Measurements from ENCODE around the gene KMT2B. TPM values are rescaled to one million over a fixed set of nuclear protein-coding genes. Genes with fewer than 3 reads are reported as not detected.
"Not testable (repeated sequence)": the region's sequence is repeated elsewhere in the genome, so short reads cannot be mapped to it uniquely, and the experiment has no call there.

Gene KMT2B
- 100 to 1,000 TPM in 1 of 2 donors, 10 to 100 TPM in 1; 54.6 to 200 TPM for total RNA-seq

GRCh38 chr19:35717665-35718344 is at the start of gene KMT2B:
KMT2B (plus strand) TSS chr19:35718003; CDS start chr19:35718019, 16 bp downstream.
- H3K36me3 Mint-ChIP-seq: peaks cover 39 to 48% of the 10 kb centered on the region in 2 donors
- DNase-seq (ENCODE audit: low spot score in 2 of 2): peak; percentile 90 to 95

GRCh38 chr19:35669566-35669965 is 48.2 kb upstream of the KMT2B start:
- H3K9me3 Mint-ChIP-seq: no peaks in the 10 kb centered on the region
- peaks cover 0 to 6% of the 10 kb centered on the region in 2 donors for H3K36me3 Mint-ChIP-seq
- DNase-seq (ENCODE audit: low spot score in 2 of 2): no peak
- H3K27ac Mint-ChIP-seq: peak overlapping the region in 1 of 2 donors; percentile 7
- ATAC-seq: no peak

More at GRCh38 chr19:35717665-35718344, at the start of gene KMT2B:
- Mint-ChIP-seq H3K9me3 (no peaks in the 10 kb centered on the region), H3K27ac (peak within 1 kb of the TSS; percentile 93 to 97)
- ATAC-seq: peak in 1 of 2 donors; percentile 11

GRCh38 chr19:35669974-35670373 is 47.8 kb upstream of the KMT2B start:
- ATAC-seq (no peak), DNase-seq (ENCODE audit: low spot score in 2 of 2) (no peak)
- peak overlapping the region in 1 of 2 donors; percentile 7 for H3K27ac Mint-ChIP-seq
- H3K36me3 Mint-ChIP-seq: peaks cover 0 to 6% of the 10 kb centered on the region in 2 donors
- no peaks in the 10 kb centered on the region for H3K9me3 Mint-ChIP-seq

DNA sequence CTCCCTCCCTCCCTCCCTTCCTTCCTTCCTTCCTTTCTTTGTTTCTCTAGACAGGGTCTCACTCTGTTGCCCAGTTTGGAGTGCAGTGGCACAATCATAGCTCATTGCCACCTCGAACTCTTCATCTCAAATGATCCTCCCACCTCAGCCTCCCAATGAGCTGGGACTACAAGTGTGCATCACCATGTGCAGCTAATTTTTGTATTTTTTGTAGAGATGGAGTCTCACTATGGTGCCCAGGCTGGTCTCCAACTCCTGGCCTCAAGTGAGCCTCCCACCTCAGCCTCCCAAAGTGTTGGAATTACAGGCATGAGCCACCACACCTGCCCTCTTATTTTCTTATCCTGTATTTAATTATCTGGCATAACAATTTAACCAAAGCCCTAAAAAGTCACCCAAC is 47.1 kb upstream of the KMT2B start:
- Mint-ChIP-seq H3K36me3 (peaks cover 0 to 6% of the 10 kb centered on the region in 2 donors), H3K27ac (no peak overlapping the region), H3K9me3 (no peaks in the 10 kb centered on the region)
- DNase-seq (ENCODE audit: low spot score in 2 of 2) (no peak), ATAC-seq (no peak)

DNA sequence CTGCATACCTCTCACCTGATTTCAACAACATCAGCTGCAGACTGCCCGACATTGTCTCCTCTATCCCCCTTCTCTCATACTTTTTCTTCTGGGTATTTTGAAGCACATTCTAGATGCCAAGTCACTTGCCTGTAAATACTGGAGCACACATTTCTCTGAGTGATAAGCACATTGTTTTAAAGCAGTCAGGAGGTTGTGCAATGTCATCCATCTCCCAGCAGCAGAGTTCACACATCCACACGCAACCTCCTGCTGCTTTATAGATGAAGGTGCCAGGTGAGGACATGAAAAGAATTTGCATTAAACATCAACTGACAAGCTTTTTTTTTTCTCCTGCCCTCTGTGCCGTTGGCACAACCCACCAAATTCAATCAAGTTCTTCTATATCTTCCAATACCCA is 46.0 kb upstream of the KMT2B start:
- no peaks in the 10 kb centered on the region for H3K9me3 Mint-ChIP-seq
- H3K27ac Mint-ChIP-seq: no peak overlapping the region
- H3K36me3 Mint-ChIP-seq: peaks cover 0 to 6% of the 10 kb centered on the region in 2 donors
- ATAC-seq (no peak), DNase-seq (ENCODE audit: low spot score in 2 of 2) (no peak)

- Mint-ChIP-seq H3K27ac (peak overlapping the region; percentile 9 to 81), H3K36me3 (peaks cover 0 to 6% of the 10 kb centered on the region in 2 donors), H3K9me3 (no peaks in the 10 kb centered on the region)
- peak; percentile 94 to 95 for ATAC-seq
- peak; percentile 64 to 67 for DNase-seq (ENCODE audit: low spot score in 2 of 2)
Measured at GRCh38 chr19:35673121-35673804, 44.5 kb upstream of the KMT2B start.

DNA sequence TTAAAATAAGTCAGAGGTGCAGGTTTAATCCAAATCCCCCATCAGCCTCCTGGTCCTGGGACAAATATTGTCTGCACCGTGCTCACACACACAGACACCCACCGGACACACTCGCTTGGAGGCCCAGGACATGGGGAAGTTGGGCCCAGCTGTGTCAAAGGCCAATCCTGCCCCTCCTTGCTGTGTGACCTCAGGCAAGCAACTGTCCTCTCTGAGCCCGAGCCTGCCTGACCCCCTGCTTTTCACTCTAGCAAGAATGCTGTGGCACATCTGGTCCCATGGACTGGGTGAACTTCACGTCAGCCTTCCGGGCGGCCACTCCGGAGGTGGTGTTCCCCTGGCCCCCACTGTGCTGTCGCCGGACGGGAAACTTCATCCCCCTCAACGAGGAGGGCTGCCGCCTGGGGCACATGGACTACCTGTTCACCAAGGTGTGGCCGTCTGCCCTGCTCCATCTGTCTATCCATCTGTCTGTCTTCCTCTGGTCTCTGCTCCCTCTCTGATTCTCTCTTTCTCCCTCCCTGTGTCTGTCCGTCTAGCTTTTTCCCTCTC is 42.1 kb upstream of the KMT2B start:
- no peak for DNase-seq (ENCODE audit: low spot score in 2 of 2)
- no peak for ATAC-seq
- H3K9me3 Mint-ChIP-seq: no peaks in the 10 kb centered on the region
- H3K27ac Mint-ChIP-seq: no peak overlapping the region
- H3K36me3 Mint-ChIP-seq: peaks cover 0 to 6% of the 10 kb centered on the region in 2 donors

DNA sequence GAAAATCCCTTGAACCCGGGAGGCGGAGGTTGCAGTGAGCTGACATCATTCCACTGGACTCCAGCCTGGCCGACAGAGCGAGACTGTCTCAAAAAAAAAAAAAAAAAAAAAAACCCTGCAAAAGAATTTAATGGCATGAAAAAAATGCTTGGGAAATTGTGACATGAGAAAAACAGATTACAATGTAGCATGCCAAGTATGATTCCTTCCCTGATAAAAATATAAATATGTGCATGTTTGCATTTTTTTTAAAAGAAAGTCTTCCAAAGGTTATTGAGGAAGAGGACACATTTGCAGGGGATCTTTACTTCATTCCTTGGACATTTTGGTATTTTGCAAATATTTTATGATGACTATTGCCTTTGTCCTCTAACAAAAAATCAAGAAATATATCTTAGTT is 28.0 kb upstream of the KMT2B start:
- H3K27ac Mint-ChIP-seq: no peak overlapping the region
- no peak for DNase-seq (ENCODE audit: low spot score in 2 of 2)
- no peak for ATAC-seq
- no peaks in the 10 kb centered on the region for H3K9me3 Mint-ChIP-seq
- no peaks in the 10 kb centered on the region for H3K36me3 Mint-ChIP-seq

DNA sequence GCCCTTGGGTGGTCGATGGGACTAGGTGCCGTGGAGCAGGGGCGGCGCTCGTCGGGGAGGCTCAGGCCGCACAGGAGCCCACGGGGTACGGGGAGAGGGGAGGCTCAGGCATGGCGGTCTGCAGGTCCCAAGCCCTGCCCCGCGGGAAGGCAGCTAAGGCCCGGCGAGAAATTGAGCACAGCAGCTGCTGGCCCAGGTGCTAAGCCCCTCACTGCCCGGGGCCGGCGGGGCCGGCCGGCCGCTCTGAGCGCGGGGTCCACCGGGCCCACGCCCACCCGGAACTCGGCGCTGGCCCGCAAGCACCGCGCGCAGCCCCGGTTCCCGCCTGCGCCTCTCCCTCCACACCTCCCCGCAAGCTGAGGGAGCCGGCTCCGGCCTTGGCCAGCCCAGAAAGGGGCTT is 26.7 kb upstream of the KMT2B start:
- H3K27ac Mint-ChIP-seq; DNase-seq (ENCODE audit: low spot score in 2 of 2); H3K9me3 Mint-ChIP-seq; H3K36me3 Mint-ChIP-seq; ATAC-seq: not testable (repeated sequence)

GRCh38 chr19:35692010-35692409 is 25.8 kb upstream of the KMT2B start:
- Mint-ChIP-seq H3K27ac (no peak overlapping the region), H3K36me3 (peaks cover 0 to 7% of the 10 kb centered on the region in 2 donors), H3K9me3 (peaks cover 0 to 5% of the 10 kb centered on the region in 2 donors)
- DNase-seq (ENCODE audit: low spot score in 2 of 2) (no peak), ATAC-seq (no peak)

GRCh38 chr19:35693422-35693821 is 24.4 kb upstream of the KMT2B start:
- ATAC-seq (peak; percentile 5 to 25), DNase-seq (ENCODE audit: low spot score in 2 of 2) (no peak)
- Mint-ChIP-seq H3K9me3 (peaks cover 0 to 5% of the 10 kb centered on the region in 2 donors), H3K36me3 (peaks cover 0 to 7% of the 10 kb centered on the region in 2 donors), H3K27ac (no peak overlapping the region)

DNA sequence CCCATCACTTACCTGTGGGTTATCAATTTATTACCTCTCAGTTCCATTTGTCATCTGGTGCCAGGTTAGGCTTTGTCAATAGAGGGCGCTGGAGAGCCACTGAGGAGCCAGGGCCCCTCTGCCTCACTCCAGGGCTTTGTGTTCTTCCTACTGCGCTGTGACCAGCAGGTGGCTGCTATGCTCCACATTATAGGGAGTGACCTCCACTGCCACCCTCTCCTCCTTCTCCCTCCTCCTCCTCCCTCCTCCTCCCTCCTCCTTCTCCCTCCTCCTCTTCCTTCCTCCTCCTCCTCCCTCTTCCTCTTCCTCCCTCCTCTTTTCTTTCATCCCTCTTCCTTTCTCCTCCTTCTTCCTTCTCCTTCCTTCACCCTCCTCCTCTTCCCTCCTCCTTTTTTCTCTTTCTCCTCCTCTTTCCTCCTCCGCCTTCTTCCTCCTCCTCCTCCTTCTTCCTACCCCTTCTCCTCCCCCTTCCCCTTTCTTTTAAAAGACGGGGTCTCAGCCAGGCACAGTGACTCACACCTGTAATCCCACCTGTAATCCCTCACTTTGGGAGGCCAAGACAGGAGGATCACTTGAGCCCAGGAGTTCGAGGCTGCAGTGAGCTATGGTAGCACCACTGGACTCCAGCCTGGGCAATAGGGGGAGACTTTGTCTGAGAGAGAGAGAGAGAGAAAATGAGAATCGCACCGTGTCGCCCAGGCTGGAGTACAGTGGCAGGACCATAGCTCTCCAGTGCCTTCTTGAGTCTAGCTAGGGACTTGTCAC is 23.8 kb upstream of the KMT2B start:
- DNase-seq (ENCODE audit: low spot score in 2 of 2) (peak; percentile 90 to 96), ATAC-seq (peak; percentile 94 to 96)
- Mint-ChIP-seq H3K9me3 (peaks cover 0 to 5% of the 10 kb centered on the region in 2 donors), H3K36me3 (peaks cover 0 to 7% of the 10 kb centered on the region in 2 donors), H3K27ac (peak overlapping the region in 1 of 2 donors; percentile 61)

DNA sequence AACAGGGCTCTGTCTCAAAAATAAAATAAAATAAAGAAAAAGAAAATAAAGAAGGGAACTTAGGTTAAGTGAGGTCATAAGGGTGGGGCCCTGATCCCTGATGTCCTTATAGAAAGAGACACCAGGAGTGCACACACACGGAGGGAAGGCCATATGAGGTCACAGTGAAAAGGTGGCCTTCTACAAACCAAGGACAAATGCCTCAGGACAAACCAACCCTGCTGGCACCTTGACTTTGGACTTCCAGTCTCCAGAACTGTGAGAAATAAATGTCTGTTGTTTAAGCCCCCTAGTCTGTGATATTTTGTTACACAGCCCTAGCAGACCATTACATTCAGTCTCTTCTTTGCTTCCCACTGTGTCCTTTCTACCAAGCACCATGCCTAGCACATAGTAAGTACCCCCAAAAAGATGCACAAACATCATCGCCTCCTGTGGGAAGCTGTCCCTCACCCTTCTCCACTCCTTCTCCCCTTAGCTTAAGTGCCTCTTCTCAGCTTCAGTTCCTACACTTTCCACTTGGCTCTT is 21.8 kb upstream of the KMT2B start:
- Mint-ChIP-seq H3K9me3 (peaks cover 0 to 5% of the 10 kb centered on the region in 2 donors), H3K27ac (peak overlapping the region; percentile 54 to 65), H3K36me3 (peaks cover 0 to 7% of the 10 kb centered on the region in 2 donors)
- no peak for DNase-seq (ENCODE audit: low spot score in 2 of 2)
- no peak for ATAC-seq

DNA sequence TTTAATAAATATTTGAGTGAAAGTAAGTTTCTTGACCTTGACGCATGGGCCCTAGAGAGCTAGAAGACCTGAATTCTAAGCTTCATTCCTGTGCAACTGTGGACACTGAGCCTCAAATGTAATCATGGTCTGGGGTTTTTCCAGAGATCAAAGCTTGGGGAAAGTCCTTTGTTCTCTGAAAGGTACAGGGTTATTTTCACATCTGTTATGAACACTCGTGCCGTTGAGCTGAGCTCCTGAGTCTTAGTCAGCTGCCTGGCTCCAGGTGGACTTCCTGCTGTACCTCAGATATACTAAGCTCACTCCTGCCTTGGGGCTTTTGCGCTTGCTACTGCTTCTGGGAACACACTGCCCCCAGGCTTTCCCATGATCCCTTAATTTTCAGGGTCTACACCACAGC is 21.0 kb upstream of the KMT2B start:
- peak in 1 of 2 donors; percentile 46 for DNase-seq (ENCODE audit: low spot score in 2 of 2)
- peaks cover 0 to 5% of the 10 kb centered on the region in 2 donors for H3K9me3 Mint-ChIP-seq
- H3K36me3 Mint-ChIP-seq: peaks cover 0 to 7% of the 10 kb centered on the region in 2 donors
- ATAC-seq: peak; percentile 78 to 84
- H3K27ac Mint-ChIP-seq: peak overlapping the region in 1 of 2 donors; percentile 54

DNA sequence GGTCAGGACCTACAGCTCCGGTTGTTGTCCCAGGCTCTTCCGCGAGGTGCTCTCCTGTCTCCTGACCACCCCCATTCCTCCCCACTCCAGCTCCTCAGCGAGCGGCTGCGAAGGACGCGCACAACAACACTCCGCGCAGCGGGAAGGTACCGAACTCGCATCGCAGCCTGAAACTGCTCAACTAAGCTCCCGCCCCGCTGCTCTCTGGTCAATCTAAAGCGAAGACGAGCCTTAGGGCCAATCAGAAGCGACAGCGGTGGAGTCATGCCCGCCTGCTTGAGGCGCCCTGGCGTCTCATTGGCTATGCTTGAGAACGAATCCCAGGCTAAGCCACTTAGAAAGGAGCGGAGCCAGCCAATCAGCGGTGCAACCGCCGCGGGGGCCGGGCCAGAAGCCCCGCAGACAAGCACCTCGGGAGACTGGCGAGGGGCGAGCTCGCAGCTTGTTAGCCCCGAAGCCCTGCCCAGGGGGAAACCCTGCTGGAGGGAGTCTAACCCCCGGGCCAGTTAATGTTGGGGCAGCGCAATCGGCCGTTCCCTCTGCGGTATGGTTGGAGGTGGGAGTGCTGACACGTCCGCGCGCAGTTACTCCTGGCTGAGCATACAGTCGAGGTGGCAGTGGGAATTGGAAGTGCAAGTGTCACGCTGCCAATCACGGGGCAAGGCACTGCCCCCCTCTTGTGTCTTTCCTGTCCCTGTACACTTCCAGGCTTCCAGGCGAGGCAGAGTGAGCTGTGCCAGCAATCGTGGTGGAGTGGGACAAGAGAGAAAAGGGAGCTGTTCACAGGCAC is 15.4 kb upstream of the KMT2B start:
- ATAC-seq (peak; percentile 98 to 99), DNase-seq (ENCODE audit: low spot score in 2 of 2) (peak; percentile 88 to 96)
- Mint-ChIP-seq H3K36me3 (peaks cover 0 to 6% of the 10 kb centered on the region in 2 donors), H3K9me3 (peaks cover 0 to 3% of the 10 kb centered on the region in 2 donors), H3K27ac (peak overlapping the region; percentile 73 to 99)

DNA sequence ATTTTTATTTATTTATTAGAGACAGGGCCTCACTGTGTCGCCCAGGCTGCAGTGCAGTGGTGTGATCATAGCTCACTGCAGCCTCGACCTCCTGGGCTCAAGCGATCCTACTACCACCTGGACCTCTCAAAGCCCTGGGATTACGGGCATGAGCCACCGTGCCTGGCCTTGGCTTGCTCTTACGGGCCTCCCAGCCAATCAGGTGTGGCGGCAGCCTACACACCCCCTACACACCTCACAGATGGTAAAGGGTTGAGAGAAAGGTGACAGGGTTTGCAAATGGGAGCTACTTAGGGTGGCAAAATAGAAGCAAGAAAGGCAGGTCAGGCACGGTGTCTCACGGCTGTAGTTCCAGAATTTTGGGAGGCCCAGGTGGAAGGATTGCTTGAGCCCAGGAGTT is 14.5 kb upstream of the KMT2B start:
- H3K27ac Mint-ChIP-seq: no peak overlapping the region
- H3K36me3 Mint-ChIP-seq: peaks cover 0 to 6% of the 10 kb centered on the region in 2 donors
- no peak for ATAC-seq
- no peak for DNase-seq (ENCODE audit: low spot score in 2 of 2)
- peaks cover 0 to 3% of the 10 kb centered on the region in 2 donors for H3K9me3 Mint-ChIP-seq

Measured in activated naive CD4-positive, alpha-beta T cell treated with anti-CD3 and anti-CD28 coated beads, Interleukin-2, amount 50 U/mL, for 72 hours (primary cell).